Ovary (tissue), 9 donors: ENCODE data around the gene PRM2. TPM values are rescaled to one million over a fixed set of nuclear protein-coding genes. Genes with fewer than 3 reads are reported as not detected.

Experiments
- DNase-seq, 5 donors: peaks; one replicate each; pipeline ENCODE4 v3.0.0-alpha.2; 2019 to 2020
- H3K27ac ChIP-seq, 2 donors: fragments of 200-600 bp; one replicate each; pipeline versions ENCODE4 v1.5.1 to v1.8.0; 2019 to 2022
- H3K27me3 ChIP-seq: fragments of 200-600 bp; one replicate; pipeline ENCODE4 v1.8.0; 2022
- H3K36me3 ChIP-seq: fragments of 200-600 bp; sonication (generic); one replicate; pipeline ENCODE4 v1.5.1; 2019
- H3K4me1 ChIP-seq: one replicate; pipeline ENCODE4 v1.8.1; 2013; ENCODE audit warnings: mild to moderate bottlenecking, moderate library complexity; ENCODE audit not compliant: insufficient read depth
- H3K4me3 ChIP-seq: fragments of 200-600 bp; sonication (generic); one replicate; pipeline ENCODE4 v1.5.1; 2017
- H3K9me3 ChIP-seq, 2 donors: fragments of 200-600 bp in 1 of 2; sonication (generic) in 1 of 2; one replicate each; pipeline versions ENCODE4 v1.5.1 to v1.8.1; 2013 to 2019; ENCODE audit warnings: mild to moderate bottlenecking in 1 of 2, moderate library complexity in 1 of 2
- CTCF ChIP-seq, 3 donors: fragments of 450-650 bp in 2 of 3; fragments of 200-600 bp in 1 of 3; IDR thresholded peaks; one replicate each; pipeline versions ENCODE4 v1.5.1 to v1.8.0; 2016 to 2022; ENCODE audit warnings: antibody characterized with exemption in 3 of 3, mild to moderate bottlenecking in 1 of 3
- EP300 ChIP-seq: sonication (generic); formaldehyde crosslinking; IDR thresholded peaks from one replicate; pipeline ENCODE4 v1.6.1; 2017; ENCODE audit warnings: antibody characterized with exemption
- POLR2A ChIP-seq: fragments of 450-650 bp; IDR thresholded peaks from one replicate; pipeline ENCODE4 v1.6.1; 2017; ENCODE audit warnings: antibody characterized with exemption, mild to moderate bottlenecking, moderate library complexity
- WGBS, 3 donors: extraction: QIAGEN DNeasy Blood & Tissue Kit in 1 of 3; methylation state at CpG; one replicate each; pipeline versions ENCODE4 v1.1.5 to v1.1.7; 2013 to 2017; 5-methylcytosine and 5-hydroxymethylcytosine counted together
- intact Hi-C, 4 donors: fragments of 100-400 bp; cut with DNase I; formaldehyde crosslinking; loops; one replicate each; pipeline versions ENCODE4 v1.11.0 to v1.15.1; 2022 to 2023
- polyA plus RNA-seq, 2 donors: library from polyadenylated mRNA; stranded (reverse); fragments of 200-250 nt in 1 of 2; fragments of 350-450 nt in 1 of 2; fragmentation: Illumina TruSeq in 1 of 2; extraction: RNeasy Lipid Tissue Mini Kit (QIAGEN cat#74804) in 1 of 2; gene quantifications; one replicate each; pipeline ENCODE4 v1.2.3, GENCODE V29; 2013 to 2014
- total RNA-seq, 7 donors: library from RNA; depleted of rRNA in 2 of 7; stranded (reverse); fragments of >200 nt in 2 of 7; fragmentation: NEBNext Ultra II Directional in 3 of 7; extraction: Animal tissue kit (Norgen Biotek cat#: 25700) in 3 of 7; gene quantifications; one replicate each; pipeline versions ENCODE4 v1.1.0 to v1.2.4, GENCODE V29; 2016 to 2023
- donor health status: DM: no; HTN: no; CAD: no; lungs with moderate emphysema.
- donor health status: DM: no; HTN: no; CAD: no.
- donor health status: Bipolar disorder and iron deficiency.
- donor health status: DM: yes; HTN: yes; CAD: no.
- donor health status: DM: no; HTN: no; CAD: no.
- donor health status: DM: yes; HTN: yes; CAD: no.

The PRM2 gene
- total and polyA plus RNA-seq, 9 donors, result not detected

- intact Hi-C loops, result loop anchor here (2.0 to 10.0 kb wide), 6 partner anchors 56 to 286 kb away; partner anchors contain the start of gene RMI2 (in 2 of the 4)
- Histone ChIP-seq H3K36me3 (no peaks in the 10 kb centered on the region), H3K4me1 (peaks cover 6% of the 10 kb centered on the region), H3K27me3 (no peaks in the 10 kb centered on the region), H3K4me3 (peak overlapping the region; percentile 87), H3K27ac (peak overlapping the region; percentile 73 to 99), H3K9me3 (no peaks in the 10 kb centered on the region)
- peak in 2 of 5 donors; percentile 63 to 80 for DNase-seq
- TF ChIP-seq POLR2A, result no peak
- TF ChIP-seq CTCF (IDR thresholded peaks at IDR 0.05), result no peak
- TF ChIP-seq EP300, result no peak
- 0 to 2% (median 0%) methylated on average over 25 to 32 of the region's 32 CpGs for WGBS, 3 donors
Measured at GRCh38 chr16:11256661-11257130, 19.6 kb downstream of the PRM2 start.

GRCh38 chr16:11255737-11256660 is 20.3 kb downstream of the PRM2 start, which contains the start of gene SOCS1:
Gene SOCS1 (minus strand): TSS chr16:11256204. CDS start chr16:11255478, 726 bp downstream.
- peak; percentile 85 to 93 (median 89) for DNase-seq
- 0 to 1% (median 0%) methylated on average over 40 to 100 of the region's 100 CpGs for WGBS, 3 donors
- TF ChIP-seq EP300 (no peak), POLR2A (peak; percentile 94), CTCF (IDR thresholded peaks at IDR 0.05) (peak; percentile 85 to 98 (median 98))
- Histone ChIP-seq H3K4me1 (peaks cover 6% of the 10 kb centered on the region), H3K9me3 (no peaks in the 10 kb centered on the region), H3K27me3 (no peaks in the 10 kb centered on the region), H3K4me3 (peak within 1 kb of the TSS; percentile 87), H3K27ac (peak within 1 kb of the TSS; percentile 82 to 99), H3K36me3 (no peaks in the 10 kb centered on the region)
- intact Hi-C loops, result loop anchor here (2.0 to 10.0 kb wide), 6 partner anchors 56 to 285 kb away; partner anchors contain the start of gene RMI2 (in 2 of the 4)

- Histone ChIP-seq H3K36me3 (no peaks in the 10 kb centered on the region), H3K9me3 (no peaks in the 10 kb centered on the region), H3K4me3 (peak overlapping the region; percentile 87), H3K27ac (peak overlapping the region; percentile 82 to 99), H3K27me3 (no peaks in the 10 kb centered on the region), H3K4me1 (peaks cover 6% of the 10 kb centered on the region)
- intact Hi-C loops, result loop anchor here (2.0 to 10.0 kb wide), 4 partner anchors 57 to 284 kb away; partner anchors contain the start of gene RMI2 (in 2 of the 4)
- WGBS, 3 donors, result 1% methylated on average over 50 to 105 of the region's 105 CpGs
- peak; percentile 44 to 73 (median 63) for DNase-seq
- no peak for TF ChIP-seq EP300
- TF ChIP-seq CTCF (IDR thresholded peaks at IDR 0.05), result peak in 1 of 3 donors; percentile 37
- TF ChIP-seq POLR2A, result no peak
Measured at GRCh38 chr16:11254913-11255736, 21.2 kb downstream of the PRM2 start.
